Measurements from ENCODE around the gene OR10T2. TPM values are rescaled to one million over a fixed set of nuclear protein-coding genes. Genes with fewer than 3 reads are reported as not detected.

The OR10T2 gene, protein sequence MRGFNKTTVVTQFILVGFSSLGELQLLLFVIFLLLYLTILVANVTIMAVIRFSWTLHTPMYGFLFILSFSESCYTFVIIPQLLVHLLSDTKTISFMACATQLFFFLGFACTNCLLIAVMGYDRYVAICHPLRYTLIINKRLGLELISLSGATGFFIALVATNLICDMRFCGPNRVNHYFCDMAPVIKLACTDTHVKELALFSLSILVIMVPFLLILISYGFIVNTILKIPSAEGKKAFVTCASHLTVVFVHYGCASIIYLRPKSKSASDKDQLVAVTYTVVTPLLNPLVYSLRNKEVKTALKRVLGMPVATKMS
- not detected for total RNA-seq

DNA sequence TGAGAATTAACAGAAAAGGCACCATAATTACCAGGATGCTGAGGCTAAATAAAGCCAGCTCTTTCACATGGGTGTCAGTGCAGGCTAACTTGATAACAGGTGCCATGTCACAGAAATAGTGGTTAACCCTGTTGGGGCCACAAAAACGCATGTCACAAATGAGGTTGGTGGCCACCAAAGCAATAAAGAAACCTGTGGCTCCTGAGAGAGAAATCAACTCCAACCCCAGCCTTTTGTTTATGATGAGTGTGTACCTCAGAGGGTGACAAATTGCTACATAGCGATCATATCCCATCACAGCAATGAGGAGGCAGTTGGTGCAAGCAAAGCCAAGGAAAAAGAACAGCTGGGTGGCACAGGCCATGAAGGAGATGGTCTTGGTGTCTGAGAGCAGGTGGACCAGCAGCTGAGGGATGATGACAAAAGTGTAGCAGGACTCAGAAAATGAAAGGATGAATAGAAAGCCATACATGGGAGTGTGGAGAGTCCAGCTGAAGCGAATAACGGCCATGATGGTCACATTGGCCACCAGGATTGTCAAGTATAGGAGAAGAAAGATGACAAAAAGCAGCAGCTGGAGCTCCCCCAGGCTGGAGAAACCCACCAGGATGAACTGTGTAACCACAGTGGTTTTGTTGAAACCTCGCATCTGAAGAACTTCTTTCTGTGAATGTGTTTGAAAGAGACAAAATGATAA lies at the start of gene OR10T2:
Gene OR10T2 (minus strand): TSS at position 649 of the 697 bp plus-strand sequence. CDS start 0 bp downstream, at position 649.

DNA sequence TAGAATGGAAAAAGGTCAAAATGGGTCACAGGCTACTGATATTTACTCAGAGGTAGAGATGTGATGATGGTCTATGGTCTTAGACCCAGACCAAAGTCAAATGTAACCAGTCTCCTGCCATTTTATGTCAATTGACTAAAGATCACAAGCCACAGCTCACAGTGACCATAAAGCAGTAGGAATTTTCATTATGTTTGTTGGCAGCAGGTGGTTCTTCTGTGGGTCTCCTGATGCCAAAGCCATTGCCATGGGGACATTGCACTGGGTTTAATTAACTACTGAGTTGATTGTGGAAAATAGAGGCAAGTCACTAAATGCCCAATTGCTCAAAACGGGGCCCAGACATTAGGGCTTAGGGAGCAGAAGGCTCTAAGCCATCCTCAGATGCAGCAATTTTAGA lies 26.9 kb upstream of the OR10T2 start, which contains the start of gene OR10K2:
Gene OR10K2 (minus strand): TSS at position 101 of the 400 bp plus-strand sequence. CDS start 5,371 bp downstream, outside the sequence.

DNA sequence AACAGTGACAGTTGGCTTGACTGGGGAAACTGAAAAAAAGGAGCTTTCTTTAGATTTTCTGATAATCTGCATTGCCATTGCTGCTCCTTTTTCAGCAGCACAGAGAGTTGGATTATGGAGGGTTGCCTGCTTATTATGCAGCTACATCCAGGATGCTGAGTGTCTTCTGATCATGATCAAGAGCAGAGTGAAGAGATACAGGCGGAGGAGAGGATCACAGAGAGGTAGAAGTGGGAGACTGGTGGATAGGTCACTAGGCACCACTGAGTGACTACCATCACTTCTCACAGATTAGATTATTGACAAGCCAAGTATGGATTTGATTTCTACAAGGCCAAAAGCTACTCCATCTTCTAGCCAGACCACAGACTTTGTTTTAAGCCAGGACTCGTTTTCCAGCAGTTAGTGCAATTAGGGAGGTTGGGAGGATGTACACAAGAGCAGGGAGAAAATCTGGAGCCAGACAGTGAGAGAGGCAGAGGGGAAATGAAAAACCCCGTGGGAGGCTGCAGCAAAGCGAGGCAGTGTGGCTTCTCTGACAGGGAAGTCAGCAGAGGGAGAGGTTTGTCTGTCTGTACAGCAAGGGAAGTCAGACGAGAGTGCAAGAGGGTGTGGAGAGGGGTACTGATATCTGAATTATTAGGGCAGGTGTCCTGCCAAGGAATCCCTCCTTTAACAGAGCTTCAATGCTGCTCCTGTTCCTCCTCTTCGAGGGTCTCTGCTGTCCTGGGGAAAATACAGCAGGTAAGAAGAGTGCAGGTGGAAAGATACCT lies 45.8 kb downstream of the OR10T2 start, which contains the start of gene CD1E:
Gene CD1E (plus strand): TSS at position 592 of the 773 bp plus-strand sequence. CDS start 95 bp downstream, at position 687.

Other genes with a start within 250 kb of the OR10T2 start
- gene CD1D, start 218.6 kb downstream of the OR10T2 start, total RNA-seq, result 5.0 TPM
- not detected for gene CD1A, start 145.0 kb downstream of the OR10T2 start, total RNA-seq
- gene CD1C, start 109.5 kb downstream of the OR10T2 start, total RNA-seq, result 1.3 TPM
- gene CD1B, start 67.9 kb downstream of the OR10T2 start, total RNA-seq, result not detected
- gene CD1E, start 45.6 kb downstream of the OR10T2 start, total RNA-seq, result 0.82 TPM
- not detected for gene OR10K2, start 26.8 kb upstream of the OR10T2 start, total RNA-seq
- gene OR10K1, start 62.4 kb upstream of the OR10T2 start, total RNA-seq, result not detected
- gene OR10R2, start 72.8 kb upstream of the OR10T2 start, total RNA-seq, result not detected
- not detected for gene OR6Y1, start 154.9 kb upstream of the OR10T2 start, total RNA-seq
- gene OR6P1, start 171.1 kb upstream of the OR10T2 start, total RNA-seq, result not detected
- gene OR10X1, start 180.4 kb upstream of the OR10T2 start, total RNA-seq, result not detected
- not detected for gene OR10Z1, start 205.8 kb upstream of the OR10T2 start, total RNA-seq